K562 (cell line): ENCODE results near the gene RSPRY1. TPM values are rescaled to one million over a fixed set of nuclear protein-coding genes. Genes with fewer than 3 reads are reported as not detected.

Experiments used
- ATAC-seq: fragments of 200-7000 bp; cut with Tn5 transposase; 3 replicates; pipeline ENCODE4 v1.9.1; 2020; ENCODE audit warnings: moderate library complexity
- BruUV-seq: library from RNA; stranded (reverse); fragments of 400-500 nt; replicated peaks from 2 replicates; lab custom pipeline; 2021; lab: Mats Ljungman, UMichigan
- CTCF ChIA-PET: fragments of 300-600 bp; formaldehyde crosslinking; extraction: SDS; loops from one replicate; lab custom pipeline; 2021; ENCODE audit warnings: low intra/inter-chr PET ratio; lab: Yijun Ruan, JAX
- POLR2A ChIA-PET: fragments of 300-600, 350-650 bp; sonication (Branson Sonifier 250); formaldehyde crosslinking; extraction: SDS; loops from one replicate; lab custom pipeline; 2021; ENCODE audit warnings: antibody characterized with exemption, inconsistent platforms; lab: Yijun Ruan, JAX
- DNase-seq, 4 experiments: peaks; one replicate each; pipeline versions ENCODE4 v3.0.0 to v3.0.0-alpha.2; 2011 to 2018; ENCODE audit warnings: low spot score in 3 of 4, mixed read lengths in 3 of 4; ENCODE audit errors: extremely low read depth in 1 of 4
- FAIRE-seq: peaks from 2 replicates; lab custom pipeline; 2011; peaks lifted over from hg19 to GRCh38; lab: Jason Lieb, UNC
- H2AFZ ChIP-seq: 2 replicates; pipeline ENCODE4 v1.6.0; 2011; ENCODE audit warnings: low read depth, low read length, control low read depth, inconsistent platforms
- H3K27ac ChIP-seq: fragments of 200-600 bp; 3 replicates; pipeline ENCODE4 v1.8.0; 2011; ENCODE audit warnings: low read depth, mild to moderate bottlenecking, control low read depth, inconsistent platforms, low read length, moderate library complexity, mixed read lengths; ENCODE audit errors: extremely low read depth
- H3K27me3 ChIP-seq, 2 experiments: fragments of 300-600 bp in 1 of 2; 2 replicates in 1 of 2; 3 replicates in 1 of 2; pipeline versions ENCODE4 v1.6.0 to v1.8.0; 2011; ENCODE audit warnings: inconsistent platforms in 2 of 2, low read length in 2 of 2, mild to moderate bottlenecking in 1 of 2, mixed read lengths in 1 of 2, moderate library complexity in 1 of 2; ENCODE audit not compliant: control insufficient read depth in 2 of 2, insufficient read depth in 2 of 2
- H3K36me3 ChIP-seq: fragments of 300-600 bp; 3 replicates; pipeline ENCODE4 v1.8.0; 2011; ENCODE audit warnings: mild to moderate bottlenecking, low read length, inconsistent platforms; ENCODE audit not compliant: control insufficient read depth, insufficient read depth
- H3K4me1 ChIP-seq, 2 experiments: fragments of 200-600 bp in 1 of 2; replicated peaks in 1 of 2; 2 replicates in 1 of 2; 3 replicates in 1 of 2; pipeline versions ENCODE4 v1.5.1 to v1.8.0; 2011; ENCODE audit warnings: inconsistent platforms in 2 of 2, low read length in 2 of 2, mild to moderate bottlenecking in 1 of 2, mixed read lengths in 1 of 2, moderate library complexity in 1 of 2; ENCODE audit not compliant: control insufficient read depth in 2 of 2, insufficient read depth in 2 of 2
- H3K4me2 ChIP-seq: 2 replicates; pipeline ENCODE4 v1.6.1; 2011; ENCODE audit warnings: low read length, control low read depth, inconsistent platforms, mixed read lengths; ENCODE audit not compliant: insufficient read depth
- H3K4me3 ChIP-seq: fragments of 200-600 bp; sonication (generic), shearing (Covaris generic); 2 replicates; pipeline ENCODE4 v1.5.1; 2016; ENCODE audit warnings: control low read depth, inconsistent platforms
- H3K79me2 ChIP-seq: fragments of 200-600 bp; 3 replicates; pipeline ENCODE4 v1.8.0; 2011; ENCODE audit warnings: low read length, inconsistent platforms; ENCODE audit not compliant: control insufficient read depth, insufficient read depth
- H3K9ac ChIP-seq, 2 experiments: 2 replicates each; pipeline versions ENCODE4 v1.6.0 to v1.6.1; 2011; ENCODE audit warnings: low read depth in 2 of 2, low read length in 2 of 2, control low read depth in 1 of 2, inconsistent platforms in 1 of 2, mild to moderate bottlenecking in 1 of 2, mixed read lengths in 1 of 2; ENCODE audit not compliant: insufficient read depth in 1 of 2
- H3K9me1 ChIP-seq: one replicate; pipeline ENCODE4 v1.6.0; 2011; ENCODE audit warnings: inconsistent platforms, mild to moderate bottlenecking, low read length, moderate library complexity; ENCODE audit not compliant: control insufficient read depth, insufficient read depth
- H3K9me3 ChIP-seq: replicated peaks from 2 replicates; pipeline ENCODE4 v1.5.1; 2011; ENCODE audit warnings: low read depth, low read length, inconsistent platforms; ENCODE audit not compliant: control insufficient read depth, insufficient read depth
- H4K20me1 ChIP-seq: replicated peaks from 2 replicates; pipeline ENCODE4 v1.6.1; 2011; ENCODE audit warnings: low read length, inconsistent platforms, mixed read lengths; ENCODE audit not compliant: control insufficient read depth, insufficient read depth
- BRD9 ChIP-seq: fragments of 450-650 bp; IDR thresholded peaks from 2 replicates; pipeline ENCODE4 v1.6.1; 2018; ENCODE audit warnings: low read depth; ENCODE audit not compliant: partially characterized antibody
- JUNB ChIP-seq: fragments of 450-650 bp; formaldehyde crosslinking; conservative IDR thresholded peaks from 2 replicates; pipeline ENCODE4 v1.4.0; 2020; ENCODE audit warnings: mild to moderate bottlenecking
- RBM14 ChIP-seq: fragments of 200-400 bp; formaldehyde crosslinking; IDR thresholded peaks from 2 replicates; pipeline ENCODE4 v1.6.1; 2018; ENCODE audit warnings: low read depth, mild to moderate bottlenecking, low read length, moderate library complexity, borderline replicate concordance; ENCODE audit not compliant: insufficient read depth
- RFX1 ChIP-seq: fragments of 450-650 bp; IDR thresholded peaks from 2 replicates; pipeline ENCODE4 v1.6.1; 2016; ENCODE audit warnings: mild to moderate bottlenecking, moderate library complexity
- SMARCB1 ChIP-seq: IDR thresholded peaks from 2 replicates; pipeline ENCODE4 v1.6.1; 2011; ENCODE audit warnings: improper control_type of control experiment, low read depth; ENCODE audit not compliant: insufficient read length
- ZNF274 ChIP-seq: IDR thresholded peaks from 2 replicates; pipeline ENCODE4 v1.6.1; 2011; ENCODE audit warnings: low read depth, mild to moderate bottlenecking, low read length, moderate library complexity, borderline replicate concordance
- WGBS: fragments of 100-300 bp; shearing (Covaris generic); methylation state at CpG from one replicate; pipeline ENCODE4 v1.1.6; 2016; ENCODE audit warnings: low coverage, mixed read lengths; ENCODE audit not compliant: insufficient coverage; ENCODE audit errors: missing lambda C conversion rate; 5-methylcytosine and 5-hydroxymethylcytosine counted together
- in situ Hi-C: fragments of 300-500 bp; cut with MboI; formaldehyde crosslinking; loops from 4 replicates; pipeline ENCODE4 v1.15.0; 2018; ENCODE audit warnings: inconsistent platforms, mixed read lengths
- intact Hi-C: fragments of 100-400 bp; cut with micrococcal nuclease; formaldehyde crosslinking; loops from 2 replicates; pipeline ENCODE4 v1.14.2; 2022
- polyA plus RNA-seq, 8 experiments: library from polyadenylated mRNA; depleted of rRNA in 4 of 8; stranded (reverse) in 5 of 8; unstranded in 3 of 8; fragments of >200 nt; fragmentation: Nextera tagmentation in 2 of 8; fragmentation: Illumina TruSeq in 1 of 8; extraction: Ambion mirVana in 2 of 8; extraction: Trizol in 1 of 8; gene quantifications; 2 replicates each; pipeline versions ENCODE4 v1.2.1 to v1.2.3, GENCODE V29; 2011 to 2014; ENCODE audit warnings: inconsistent platforms in 1 of 8, missing spikeins in 1 of 8
- total RNA-seq, 7 experiments: library from RNA; depleted of rRNA in 6 of 7; stranded (reverse); fragments of >200 nt in 6 of 7; fragmentation: Illumina TruSeq in 2 of 7; extraction: Trizol in 2 of 7; gene quantifications; 2 replicates each; pipeline versions ENCODE4 v1.2.1 to v1.2.3, GENCODE V29; 2011 to 2021; ENCODE audit warnings: low replicate concordance in 1 of 7
- TF ChIP-seq, protein P1 (sequence below), 2 experiments: IDR thresholded peaks; 2 replicates each; pipeline ENCODE4 v1.6.1; 2011; ENCODE audit warnings: borderline replicate concordance in 1 of 2, control low read depth in 1 of 2, low read depth in 1 of 2, low read length in 1 of 2, mild to moderate bottlenecking in 1 of 2, mixed read lengths in 1 of 2, moderate library complexity in 1 of 2; ENCODE audit not compliant: insufficient read depth in 1 of 2, insufficient read length in 1 of 2, poor library complexity in 1 of 2, severe bottlenecking in 1 of 2; ENCODE audit errors: extremely low read depth in 1 of 2
- TF ChIP-seq, protein P2 (sequence below): fragments of 450-650 bp; IDR thresholded peaks from 2 replicates; pipeline ENCODE4 v1.6.1; 2016; ENCODE audit warnings: antibody characterized with exemption

RSPRY1 gene
- total and polyA plus RNA-seq, 9 of the 15 experiments (the other 6 are each of a cell fraction or from before 2014, with no cell fraction given): 10.2 to 27.8 (median 20.8) TPM

- H3K36me3 ChIP-seq: peaks cover 79% of the 10 kb centered on the region
- FAIRE-seq (no peak), ATAC-seq (no peak), DNase-seq (no peak)
- ChIA-PET CTCF (no interaction called here), POLR2A (no interaction called here)
- TF ChIP-seq, protein P1, sequence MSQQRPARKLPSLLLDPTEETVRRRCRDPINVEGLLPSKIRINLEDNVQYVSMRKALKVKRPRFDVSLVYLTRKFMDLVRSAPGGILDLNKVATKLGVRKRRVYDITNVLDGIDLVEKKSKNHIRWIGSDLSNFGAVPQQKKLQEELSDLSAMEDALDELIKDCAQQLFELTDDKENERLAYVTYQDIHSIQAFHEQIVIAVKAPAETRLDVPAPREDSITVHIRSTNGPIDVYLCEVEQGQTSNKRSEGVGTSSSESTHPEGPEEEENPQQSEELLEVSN (IDR thresholded peaks at IDR 0.05; ENCODE audit: borderline replicate concordance in 1 of 2, extremely low read depth in 1 of 2, insufficient read depth in 1 of 2, insufficient read length in 1 of 2, low read depth in 1 of 2, low read length in 1 of 2, poor library complexity in 1 of 2, severe bottlenecking in 1 of 2): no peak
- peak; percentile 86 for TF ChIP-seq ZNF274
- in situ Hi-C loops (no loop called here), intact Hi-C loops (no loop called here)
- H2AFZ ChIP-seq: no peak overlapping the region
- no peak overlapping the region for H3K4me3 ChIP-seq
- H3K79me2 ChIP-seq: no peaks in the 10 kb centered on the region
- H3K4me1 ChIP-seq: no peaks in the 10 kb centered on the region
- BruUV-seq: no TSS peak
- no peak overlapping the region for H3K4me2 ChIP-seq
- WGBS: 67% methylated on average over 2 of the region's 2 CpGs
- no peaks in the 10 kb centered on the region for H3K9me3 ChIP-seq
- no peaks in the 10 kb centered on the region for H3K9me1 ChIP-seq
- no peaks in the 10 kb centered on the region for H3K27me3 ChIP-seq
- no peaks in the 10 kb centered on the region for H4K20me1 ChIP-seq
- H3K27ac ChIP-seq: no peak overlapping the region
- H3K9ac ChIP-seq: no peak overlapping the region
These were observed 30.8 kb downstream of the RSPRY1 start for GRCh38 chr16:57216968-57217367.

DNA sequence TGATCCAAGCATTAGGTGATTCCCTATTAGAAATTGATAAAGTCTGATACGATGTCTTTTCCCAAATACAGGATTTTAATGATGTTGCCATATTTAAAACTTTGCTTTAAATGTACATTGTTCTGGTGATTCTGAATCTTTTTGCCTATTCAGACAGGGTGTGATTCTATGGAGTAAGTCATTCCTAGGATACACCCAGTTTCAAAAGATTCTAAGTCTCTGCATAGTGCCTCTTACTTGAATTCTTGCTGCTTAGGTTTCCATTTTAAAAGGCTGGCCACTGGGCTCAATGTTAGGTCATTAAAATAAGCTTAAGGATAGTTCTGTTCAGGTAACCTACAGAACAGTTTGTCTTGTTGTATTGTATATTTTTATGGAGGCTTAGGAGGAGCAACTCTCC, 36.9 kb downstream of the RSPRY1 start:
- no peak for ATAC-seq
- H3K79me2 ChIP-seq: no peaks in the 10 kb centered on the region
- H3K9me3 ChIP-seq: no peaks in the 10 kb centered on the region
- FAIRE-seq: no peak
- H3K9me1 ChIP-seq: no peaks in the 10 kb centered on the region
- no peak overlapping the region for H3K9ac ChIP-seq
- no peak overlapping the region for H3K27ac ChIP-seq
- no peaks in the 10 kb centered on the region for H3K27me3 ChIP-seq
- 91% methylated on average over 1 of the region's 1 CpG for WGBS
- no peak for TF ChIP-seq JUNB (CRISPR knock-in tag)
- TF ChIP-seq, protein P2, sequence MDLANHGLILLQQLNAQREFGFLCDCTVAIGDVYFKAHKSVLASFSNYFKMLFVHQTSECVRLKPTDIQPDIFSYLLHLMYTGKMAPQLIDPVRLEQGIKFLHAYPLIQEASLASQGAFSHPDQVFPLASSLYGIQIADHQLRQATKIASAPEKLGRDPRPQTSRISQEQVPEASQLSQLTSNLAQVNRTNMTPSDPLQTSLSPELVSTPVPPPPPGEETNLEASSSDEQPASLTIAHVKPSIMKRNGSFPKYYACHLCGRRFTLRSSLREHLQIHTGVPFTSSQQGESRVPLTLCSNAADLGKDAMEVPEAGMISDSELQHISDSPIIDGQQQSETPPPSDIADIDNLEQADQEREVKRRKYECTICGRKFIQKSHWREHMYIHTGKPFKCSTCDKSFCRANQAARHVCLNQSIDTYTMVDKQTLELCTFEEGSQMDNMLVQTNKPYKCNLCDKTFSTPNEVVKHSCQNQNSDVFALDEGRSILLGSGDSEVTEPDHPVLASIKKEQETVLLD: no peak
- no peak for TF ChIP-seq BRD9
- no peak for TF ChIP-seq SMARCB1
- no peak for TF ChIP-seq RFX1
- no peak for TF ChIP-seq RBM14
- TF ChIP-seq, all 486 proteins: peak for 0
- Histone ChIP-seq H4K20me1 (no peaks in the 10 kb centered on the region), H3K4me2 (no peak overlapping the region), H3K4me3 (no peak overlapping the region), H3K4me1 (no peaks in the 10 kb centered on the region), H3K36me3 (peaks cover 80% of the 10 kb centered on the region), H2AFZ (no peak overlapping the region)
- in situ Hi-C loops: no loop called here
- no TSS peak for BruUV-seq
- CTCF ChIA-PET: no interaction called here
- POLR2A ChIA-PET: no interaction called here
- intact Hi-C loops: no loop called here
- DNase-seq: no peak
